ENCODE results near the gene HOXC9.

Gene HOXC9

GRCh38 chr12:54000116-54001114 lies at the start of gene HOXC9:
Gene HOXC9, plus strand, starts transcription at chr12:54000161. Its CDS starts 28 bp downstream, at chr12:54000189.
- DNase-seq, result no peak

GRCh38 chr12:53950437-53950773 lies 49.6 kb upstream of the HOXC9 start:
- no peak for DNase-seq

GRCh38 chr12:53950789-53951576 lies 49.0 kb upstream of the HOXC9 start:
- no peak for DNase-seq

GRCh38 chr12:53951577-53952334 lies 48.2 kb upstream of the HOXC9 start:
- DNase-seq, result no peak

- no peak for DNase-seq
Measured at GRCh38 chr12:53952335-53952694, 47.6 kb upstream of the HOXC9 start.

GRCh38 chr12:53952871-53953734 lies 46.9 kb upstream of the HOXC9 start:
- DNase-seq, result no peak

GRCh38 chr12:53953831-53954693 lies 45.9 kb upstream of the HOXC9 start:
- no peak for DNase-seq

- DNase-seq, result no peak
Measured at GRCh38 chr12:53954694-53955035, 45.3 kb upstream of the HOXC9 start, which contains the start of gene HOXC12. Gene HOXC12, plus strand, starts transcription at chr12:53954903. Its CDS starts 27 bp downstream, at chr12:53954930.

GRCh38 chr12:53955036-53955775 lies 44.8 kb upstream of the HOXC9 start:
- no peak for DNase-seq

GRCh38 chr12:53955776-53956250 lies 44.1 kb upstream of the HOXC9 start:
- DNase-seq, result no peak

- no peak for DNase-seq
Measured at GRCh38 chr12:53956251-53956887, 43.6 kb upstream of the HOXC9 start.

GRCh38 chr12:53956914-53957536 lies 42.9 kb upstream of the HOXC9 start:
- DNase-seq, result no peak

- DNase-seq, result no peak
Measured at GRCh38 chr12:53958128-53958527, 41.8 kb upstream of the HOXC9 start.

- DNase-seq, result no peak
Measured at GRCh38 chr12:53959314-53959713, 40.6 kb upstream of the HOXC9 start.

GRCh38 chr12:53960187-53961024 lies 39.6 kb upstream of the HOXC9 start:
- DNase-seq, result no peak

- DNase-seq, result no peak
Measured at GRCh38 chr12:53961025-53961761, 38.8 kb upstream of the HOXC9 start.

- no peak for DNase-seq
Measured at GRCh38 chr12:53963005-53963404, 37.0 kb upstream of the HOXC9 start.
